ENCODE data around the gene CCR8. TPM values are rescaled to one million over a fixed set of nuclear protein-coding genes. Genes with fewer than 3 reads are reported as not detected.

The CCR8 gene
- total and polyA plus RNA-seq, 12 donors: not detected

DNA sequence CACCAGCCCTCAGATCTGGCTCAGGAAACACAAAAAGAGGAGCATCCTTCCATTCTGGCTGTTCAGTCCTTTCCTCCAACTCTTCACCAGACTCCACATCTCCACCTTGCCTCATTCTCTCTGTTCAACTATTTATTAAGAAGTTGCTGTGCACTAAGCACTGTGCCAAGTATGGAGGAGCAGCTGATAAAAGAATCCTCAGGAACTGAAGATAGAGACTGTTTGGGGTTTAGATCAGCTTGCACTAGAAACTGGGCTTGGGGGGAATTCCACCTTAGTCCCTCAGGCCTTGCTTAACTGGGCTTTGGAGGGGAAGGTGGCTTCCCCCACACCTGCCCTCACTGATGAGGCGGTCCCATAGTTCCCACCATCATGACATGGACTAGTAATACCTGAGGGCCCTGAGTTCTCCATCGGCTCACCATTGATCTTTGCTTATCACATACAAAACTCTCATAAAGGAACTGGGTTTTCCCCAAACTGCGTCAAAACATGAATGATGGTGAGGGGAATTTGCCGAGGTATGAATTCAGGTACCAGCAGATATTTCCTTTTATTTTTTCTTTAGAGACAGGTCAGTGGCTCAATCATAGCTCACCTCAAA is 1.7 kb upstream of the CCR8 start:
- Histone ChIP-seq H3K27me3 (peaks cover 0 to 11% (median 0%) of the 10 kb centered on the region in 7 donors), H3K4me3 (no peak overlapping the region), H3K9me3 (no peaks in the 10 kb centered on the region), H3K4me1 (no peaks in the 10 kb centered on the region), H3K27ac (no peak overlapping the region), H3K36me3 (no peaks in the 10 kb centered on the region)
- TF ChIP-seq, protein P1, sequence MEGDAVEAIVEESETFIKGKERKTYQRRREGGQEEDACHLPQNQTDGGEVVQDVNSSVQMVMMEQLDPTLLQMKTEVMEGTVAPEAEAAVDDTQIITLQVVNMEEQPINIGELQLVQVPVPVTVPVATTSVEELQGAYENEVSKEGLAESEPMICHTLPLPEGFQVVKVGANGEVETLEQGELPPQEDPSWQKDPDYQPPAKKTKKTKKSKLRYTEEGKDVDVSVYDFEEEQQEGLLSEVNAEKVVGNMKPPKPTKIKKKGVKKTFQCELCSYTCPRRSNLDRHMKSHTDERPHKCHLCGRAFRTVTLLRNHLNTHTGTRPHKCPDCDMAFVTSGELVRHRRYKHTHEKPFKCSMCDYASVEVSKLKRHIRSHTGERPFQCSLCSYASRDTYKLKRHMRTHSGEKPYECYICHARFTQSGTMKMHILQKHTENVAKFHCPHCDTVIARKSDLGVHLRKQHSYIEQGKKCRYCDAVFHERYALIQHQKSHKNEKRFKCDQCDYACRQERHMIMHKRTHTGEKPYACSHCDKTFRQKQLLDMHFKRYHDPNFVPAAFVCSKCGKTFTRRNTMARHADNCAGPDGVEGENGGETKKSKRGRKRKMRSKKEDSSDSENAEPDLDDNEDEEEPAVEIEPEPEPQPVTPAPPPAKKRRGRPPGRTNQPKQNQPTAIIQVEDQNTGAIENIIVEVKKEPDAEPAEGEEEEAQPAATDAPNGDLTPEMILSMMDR (IDR thresholded peaks at IDR 0.05): no peak
- WGBS, 2 donors: 92 to 94% methylated on average over 4 of the region's 4 CpGs
- intact Hi-C loops (cut with DNase I): no loop called here
- ATAC-seq (no peak), DNase-seq (no peak)

DNA sequence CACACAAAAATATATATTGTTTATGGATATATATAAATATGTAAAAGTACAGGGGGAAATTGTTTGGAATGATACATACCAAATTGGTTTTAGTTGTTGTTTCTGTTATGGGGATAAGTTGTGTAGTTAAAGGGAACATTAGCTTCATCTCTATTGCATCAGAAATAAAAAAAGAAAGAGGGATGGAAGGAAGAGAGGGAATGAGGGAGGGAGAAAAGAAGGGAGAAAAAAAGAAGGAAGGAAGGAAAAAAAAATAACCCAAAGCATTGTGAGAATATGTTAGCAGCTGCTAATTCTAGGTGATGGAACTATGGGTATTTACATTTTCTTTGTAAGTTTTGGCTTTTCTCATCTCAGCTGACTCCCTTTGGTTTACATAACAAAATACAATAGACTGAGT is 1.3 kb downstream of the CCR8 start:
- DNase-seq (no peak), ATAC-seq (no peak)
- no peaks in the 10 kb centered on the region for H3K4me1 ChIP-seq
- H3K36me3 ChIP-seq: no peaks in the 10 kb centered on the region
- TF ChIP-seq, protein P1 (IDR thresholded peaks at IDR 0.05): no peak
- H3K27ac ChIP-seq: no peak overlapping the region
- H3K4me3 ChIP-seq: no peak overlapping the region
- no peaks in the 10 kb centered on the region for H3K9me3 ChIP-seq
- no peaks in the 10 kb centered on the region for H3K27me3 ChIP-seq
- intact Hi-C loops (cut with DNase I): no loop called here

DNA sequence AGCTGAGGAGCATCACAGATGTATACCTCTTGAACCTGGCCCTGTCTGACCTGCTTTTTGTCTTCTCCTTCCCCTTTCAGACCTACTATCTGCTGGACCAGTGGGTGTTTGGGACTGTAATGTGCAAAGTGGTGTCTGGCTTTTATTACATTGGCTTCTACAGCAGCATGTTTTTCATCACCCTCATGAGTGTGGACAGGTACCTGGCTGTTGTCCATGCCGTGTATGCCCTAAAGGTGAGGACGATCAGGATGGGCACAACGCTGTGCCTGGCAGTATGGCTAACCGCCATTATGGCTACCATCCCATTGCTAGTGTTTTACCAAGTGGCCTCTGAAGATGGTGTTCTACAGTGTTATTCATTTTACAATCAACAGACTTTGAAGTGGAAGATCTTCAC is 3.0 kb downstream of the CCR8 start:
- 49 to 51% methylated on average over 4 of the region's 4 CpGs for WGBS, 2 donors
- intact Hi-C loops (cut with DNase I): no loop called here
- peak; percentile 14 to 18 for DNase-seq

DNA sequence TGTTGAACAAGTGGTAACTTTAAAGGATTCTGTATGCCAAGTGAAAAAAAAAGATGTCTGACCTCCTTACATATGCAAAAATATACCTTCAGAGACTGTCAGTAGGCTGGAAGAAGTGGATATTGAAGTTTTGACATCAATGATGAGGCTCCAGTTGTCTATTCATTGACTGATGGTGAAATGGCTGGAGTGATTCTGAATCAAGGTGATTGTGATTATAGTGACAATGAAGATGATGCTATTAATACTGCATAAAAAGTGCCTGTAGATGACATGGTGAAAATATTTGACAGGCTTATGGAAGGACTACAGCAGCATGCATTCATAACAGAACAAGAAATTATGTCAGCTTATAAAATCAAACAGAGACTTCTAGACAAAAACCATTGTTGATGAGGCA is 4.1 kb downstream of the CCR8 start:
- Histone ChIP-seq H3K27ac (no peak overlapping the region), H3K27me3 (peaks cover 0 to 11% (median 2%) of the 10 kb centered on the region in 7 donors), H3K4me1 (no peaks in the 10 kb centered on the region), H3K36me3 (no peaks in the 10 kb centered on the region), H3K9me3 (no peaks in the 10 kb centered on the region), H3K4me3 (no peak overlapping the region)
- TF ChIP-seq, protein P1 (IDR thresholded peaks at IDR 0.05): no peak
- intact Hi-C loops (cut with DNase I): no loop called here
- ATAC-seq: no peak
- no peak for DNase-seq

More for the DNA sequence above, 3.0 kb downstream of the CCR8 start:
- H3K27me3 ChIP-seq: peaks cover 0 to 8% (median 0%) of the 10 kb centered on the region in 7 donors
- H3K36me3 ChIP-seq: no peaks in the 10 kb centered on the region
- no peak overlapping the region for H3K27ac ChIP-seq
- H3K9me3 ChIP-seq: no peaks in the 10 kb centered on the region
- peak in 7 of 8 donors; percentile 68 to 93 (median 85) for ATAC-seq
- no peak overlapping the region for H3K4me3 ChIP-seq
- TF ChIP-seq, protein P1 (IDR thresholded peaks at IDR 0.05): no peak
- no peaks in the 10 kb centered on the region for H3K4me1 ChIP-seq

Data from heart right ventricle (tissue), 16 donors.